Astrocyte (in vitro differentiated cells and primary cell): ENCODE data around the gene POR.

Experiments used
- CTCF ChIP-seq: IDR thresholded peaks from 2 replicates; pipeline ENCODE4 v1.5.1; 2011; ENCODE audit warnings: low read depth, mild to moderate bottlenecking, inconsistent platforms, low read length, moderate library complexity; ENCODE audit not compliant: insufficient read depth
- EZH2 ChIP-seq: IDR thresholded peaks from 2 replicates; pipeline ENCODE4 v1.6.1; 2012; ENCODE audit warnings: mild to moderate bottlenecking, low read length, inconsistent platforms; ENCODE audit not compliant: insufficient read depth

- TF ChIP-seq CTCF (no peak), EZH2 (no peak)
Observed at GRCh38 chr7:75950111-75950681, 35.2 kb downstream of the POR start.
